Liver (tissue), 3 donors: ENCODE results near the gene SH3GL1.

ENCODE experiments used
- ATF3 ChIP-seq: IDR thresholded peaks from 2 replicates; pipeline ENCODE4 v1.6.1; 2016; ENCODE audit warnings: antibody characterized with exemption
- CTCF ChIP-seq: fragments of 150-350 bp; IDR thresholded peaks from 2 replicates; pipeline ENCODE4 v1.5.1; 2017; ENCODE audit warnings: improper control_type of control experiment, low read depth, low read length; ENCODE audit not compliant: missing input control
- HNF4A ChIP-seq, 2 donors: conservative IDR thresholded peaks; 2 replicates each; pipeline ENCODE4 v1.6.1; 2016; ENCODE audit warnings: antibody characterized with exemption in 2 of 2, mild to moderate bottlenecking in 2 of 2
- HNF4G ChIP-seq: IDR thresholded peaks from 2 replicates; pipeline ENCODE4 v1.6.1; 2016; ENCODE audit warnings: antibody characterized with exemption
- MAX ChIP-seq: IDR thresholded peaks from 2 replicates; pipeline ENCODE4 v1.6.1; 2016; ENCODE audit warnings: antibody characterized with exemption
- NR2F2 ChIP-seq: IDR thresholded peaks from 2 replicates; pipeline ENCODE4 v1.6.1; 2016; ENCODE audit warnings: antibody characterized with exemption
- REST ChIP-seq: IDR thresholded peaks from 2 replicates; pipeline ENCODE4 v1.6.1; 2016; ENCODE audit warnings: antibody characterized with exemption, mild to moderate bottlenecking
- SP1 ChIP-seq: IDR thresholded peaks from 2 replicates; pipeline ENCODE4 v1.6.1; 2018; ENCODE audit warnings: antibody characterized with exemption, mild to moderate bottlenecking
- TAF1 ChIP-seq: conservative IDR thresholded peaks from 2 replicates; pipeline ENCODE4 v1.6.1; 2016; ENCODE audit warnings: antibody characterized with exemption, mild to moderate bottlenecking
- donor health status: healthy.
- donor health status: healthy.

- TF ChIP-seq CTCF: no peak
- TF ChIP-seq HNF4A (conservative IDR thresholded peaks at IDR 0.05): no peak
- no peak for TF ChIP-seq REST
- no peak for TF ChIP-seq SP1
- no peak for TF ChIP-seq ATF3
- no peak for TF ChIP-seq HNF4G
- TF ChIP-seq MAX: no peak
- TF ChIP-seq NR2F2: no peak
- no peak for TF ChIP-seq TAF1
These were observed 36.6 kb downstream of the SH3GL1 start for GRCh38 chr19:4363571-4364304.
